NCI-H2227 treated with DMSO at 0.1 percent for 48 hours (cell line): ENCODE data around the gene NKX2-2.

Source experiments
- DNase-seq: peaks from one replicate; lab custom pipeline; 2025; lab: John Stamatoyannopoulos, UW

Gene NKX2-2

GRCh38 chr20:21521596-21522480 lies 8.0 kb upstream of the NKX2-2 start:
- no peak for DNase-seq

GRCh38 chr20:21520702-21521595 lies 7.1 kb upstream of the NKX2-2 start:
- DNase-seq, result no peak

GRCh38 chr20:21519136-21519584 lies 5.3 kb upstream of the NKX2-2 start:
- no peak for DNase-seq

DNA sequence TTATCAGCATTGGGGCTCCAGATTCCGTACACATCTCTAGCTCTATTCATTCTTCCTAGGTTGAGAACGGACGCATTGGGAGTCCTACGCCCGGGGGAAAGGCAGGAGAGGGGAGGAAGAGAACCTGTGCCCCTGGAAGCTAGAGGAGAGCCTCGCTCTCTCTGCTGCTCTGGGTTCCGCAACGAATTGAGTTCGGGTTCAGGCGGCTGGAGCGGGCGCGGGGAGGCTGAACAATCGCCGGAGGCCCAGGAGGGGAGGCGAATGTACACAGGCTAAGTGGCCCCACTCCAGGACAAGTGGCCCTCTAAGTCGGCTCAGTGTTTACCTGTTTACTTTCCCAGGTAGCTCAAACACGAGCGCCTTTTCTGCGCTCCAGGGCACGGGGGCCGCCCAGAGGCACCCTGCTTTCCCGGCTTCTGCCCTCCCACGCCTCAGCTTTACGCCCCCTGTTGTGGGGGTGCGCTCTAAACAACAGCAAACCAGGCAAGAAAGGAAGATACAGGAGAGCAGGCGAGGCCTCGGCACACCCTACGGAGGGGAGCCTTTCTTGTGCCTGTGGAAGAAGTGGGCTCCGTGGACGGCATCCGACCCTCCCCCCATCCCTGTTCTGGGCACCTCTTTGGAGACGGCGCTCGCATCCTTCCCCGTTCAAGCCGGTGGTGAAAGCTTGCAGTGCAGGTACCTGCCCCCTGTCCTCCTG lies 4.6 kb upstream of the NKX2-2 start:
- no peak for DNase-seq

DNA sequence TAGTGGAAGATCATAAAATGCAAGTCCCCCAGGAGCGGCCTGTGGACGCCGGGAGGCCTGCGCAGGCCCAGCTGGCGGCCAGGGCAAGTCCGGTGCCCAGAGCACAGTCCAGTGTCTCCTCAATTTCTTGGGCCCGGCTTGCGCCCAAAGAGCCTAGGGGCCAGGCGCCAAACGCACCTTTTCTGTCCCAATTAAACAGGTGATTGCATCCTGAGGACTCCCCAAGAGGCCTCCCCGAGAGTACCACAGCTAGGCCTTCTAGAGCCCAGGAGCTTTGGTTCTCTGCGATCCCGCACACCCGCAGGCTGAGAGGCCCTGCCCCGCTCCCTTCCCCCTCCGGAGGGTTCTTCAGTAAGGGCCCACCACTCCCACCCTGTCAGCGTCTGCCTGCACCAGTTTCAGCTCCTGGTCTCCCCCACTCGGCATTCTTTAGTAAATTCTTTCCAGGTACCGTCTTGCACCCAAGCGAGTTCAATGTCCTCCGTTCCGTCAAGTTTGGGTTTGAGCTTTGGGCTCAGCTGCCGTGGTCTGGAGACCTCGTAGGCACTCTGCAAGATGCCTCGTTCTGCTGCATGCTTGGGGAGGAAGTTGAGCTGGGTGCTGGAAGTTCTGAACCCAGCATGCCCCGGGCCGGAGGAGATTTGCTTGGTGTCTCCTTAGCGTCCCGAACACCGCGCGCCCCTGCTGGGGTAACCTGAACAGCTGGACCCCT lies 3.9 kb upstream of the NKX2-2 start:
- no peak for DNase-seq

- DNase-seq, result no peak
These were observed 3.1 kb upstream of the NKX2-2 start for GRCh38 chr20:21516861-21517565.

- no peak for DNase-seq
These were observed 2.3 kb upstream of the NKX2-2 start for GRCh38 chr20:21516180-21516567.

DNA sequence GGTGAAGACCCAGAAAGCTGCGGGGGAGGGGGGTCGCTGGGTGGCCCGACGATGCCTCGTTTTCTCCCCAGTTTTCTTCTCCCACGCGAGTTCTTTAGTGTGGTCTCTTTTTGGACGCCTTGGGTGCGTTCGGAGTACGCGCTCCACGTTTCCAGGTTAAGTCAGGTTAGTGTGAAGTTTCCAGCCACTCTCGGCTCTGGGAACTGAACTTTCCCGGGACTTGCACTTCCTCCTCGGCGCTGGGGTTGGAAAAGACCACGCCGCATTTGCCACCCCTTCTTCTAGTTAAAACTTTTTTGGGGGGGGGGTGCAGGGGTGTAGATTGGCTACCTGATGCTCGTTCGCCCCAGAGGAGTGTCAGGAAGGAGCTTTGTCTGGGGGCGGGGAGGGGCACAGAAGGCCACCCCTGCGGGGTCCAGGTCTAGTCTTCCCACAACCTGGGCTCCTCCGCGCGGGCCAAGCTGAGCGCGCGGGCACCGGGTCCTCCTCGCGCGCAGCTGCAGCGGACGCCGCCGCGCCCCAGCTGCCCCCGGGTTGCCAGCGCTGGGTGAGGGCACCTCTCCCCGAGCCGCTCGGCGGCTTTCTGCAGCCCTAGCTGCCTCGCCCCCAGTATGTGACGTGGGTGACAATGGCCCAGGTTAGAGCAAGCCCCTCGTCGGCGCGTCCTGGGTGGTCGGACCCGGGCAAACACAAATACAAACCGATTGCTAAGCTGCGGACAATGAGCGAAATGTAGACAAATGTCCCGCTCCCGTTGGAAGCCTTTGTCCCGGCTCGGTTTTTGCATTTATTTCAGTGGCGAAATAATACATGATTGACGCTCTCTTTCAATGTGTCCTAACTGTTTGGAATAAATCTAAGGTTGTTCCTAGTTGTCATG lies 1.7 kb upstream of the NKX2-2 start:
- DNase-seq, result no peak

- DNase-seq, result no peak
These were observed 838 bp upstream of the NKX2-2 start for GRCh38 chr20:21514553-21515251.

GRCh38 chr20:21513181-21513663 lies 642 bp downstream of the NKX2-2 start:
- no peak for DNase-seq

DNA sequence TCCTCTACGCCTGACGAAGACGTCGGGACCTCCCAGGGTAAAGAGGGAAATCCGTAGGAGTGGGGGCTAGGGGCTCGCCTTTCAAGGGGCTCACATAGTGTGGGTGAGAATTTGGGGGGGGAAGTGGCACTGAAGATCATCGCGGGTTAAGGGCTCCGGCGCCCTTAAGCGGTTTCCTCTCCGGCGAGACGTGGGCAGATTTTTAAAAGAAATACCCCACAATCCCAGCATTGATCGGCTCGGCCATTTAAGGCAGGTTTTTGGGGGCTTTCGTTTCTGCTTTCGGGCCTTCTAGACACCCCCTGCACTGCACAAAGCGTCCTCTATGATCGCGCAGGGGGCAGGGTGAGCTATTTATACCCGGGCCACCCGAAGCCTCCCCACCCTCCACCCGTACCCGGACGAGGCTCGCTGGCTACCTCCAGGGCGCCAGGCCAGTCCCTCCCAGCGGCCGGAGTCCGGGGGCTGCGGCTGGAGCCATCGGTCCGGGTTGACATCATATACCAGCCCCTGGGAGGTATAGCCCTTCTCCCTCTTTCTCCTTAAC lies 1.2 kb downstream of the NKX2-2 start:
- DNase-seq, result no peak

DNA sequence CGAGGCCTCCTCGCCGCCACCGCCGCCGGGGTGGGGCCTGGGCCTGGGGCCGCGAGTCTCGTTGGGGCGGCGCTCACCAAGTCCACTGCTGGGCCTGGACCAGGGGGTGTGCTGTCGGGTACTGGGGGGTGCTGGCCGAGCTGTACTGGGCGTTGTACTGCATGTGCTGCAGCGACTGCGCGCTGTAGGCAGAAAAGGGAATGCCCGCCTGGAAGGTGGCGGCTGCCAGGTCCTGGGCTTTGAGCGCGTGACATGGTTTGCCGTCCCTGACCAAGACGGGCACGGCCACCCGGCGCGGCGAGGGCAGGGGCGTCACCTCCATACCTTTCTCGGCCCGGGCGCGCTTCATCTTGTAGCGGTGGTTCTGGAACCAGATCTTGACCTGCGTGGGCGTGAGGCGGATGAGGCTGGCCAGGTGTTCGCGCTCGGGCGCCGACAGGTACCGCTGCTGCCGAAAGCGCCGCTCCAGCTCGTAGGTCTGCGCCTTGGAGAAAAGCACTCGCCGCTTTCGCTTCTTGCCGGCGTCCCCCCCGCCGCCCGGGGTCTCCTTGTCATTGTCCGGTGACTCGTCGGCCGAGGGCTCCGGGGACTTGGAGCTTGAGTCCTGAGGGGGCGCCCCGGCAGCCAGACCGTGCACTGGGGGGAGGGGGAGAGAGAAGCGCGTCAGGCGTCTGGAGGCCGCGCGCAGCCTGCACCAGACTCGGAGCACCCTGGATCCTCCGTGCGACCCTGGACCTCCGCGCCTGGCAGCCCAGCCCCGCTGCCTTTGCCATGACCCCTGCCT lies 1.8 kb downstream of the NKX2-2 start:
- no peak for DNase-seq

- DNase-seq, result no peak
These were observed 2.4 kb downstream of the NKX2-2 start for GRCh38 chr20:21511485-21511849.

- no peak for DNase-seq
These were observed 3.2 kb downstream of the NKX2-2 start for GRCh38 chr20:21510414-21511384.

GRCh38 chr20:21509597-21510371 lies 4.1 kb downstream of the NKX2-2 start:
- DNase-seq, result no peak

- DNase-seq, result no peak
These were observed 4.7 kb downstream of the NKX2-2 start for GRCh38 chr20:21509079-21509596.
